K562 (cell line): ENCODE measurements around the gene BSPRY. TPM values are rescaled to one million over a fixed set of nuclear protein-coding genes. Genes with fewer than 3 reads are reported as not detected.

ENCODE experiments used
- ATAC-seq: fragments of 200-7000 bp; cut with Tn5 transposase; 3 replicates; pipeline ENCODE4 v1.9.1; 2020; ENCODE audit warnings: moderate library complexity
- BruUV-seq: library from RNA; stranded (reverse); fragments of 400-500 nt; replicated peaks from 2 replicates; lab custom pipeline; 2021; lab: Mats Ljungman, UMichigan
- CTCF ChIA-PET: fragments of 300-600 bp; formaldehyde crosslinking; extraction: SDS; loops from one replicate; lab custom pipeline; 2021; ENCODE audit warnings: low intra/inter-chr PET ratio; lab: Yijun Ruan, JAX
- POLR2A ChIA-PET: fragments of 300-600, 350-650 bp; sonication (Branson Sonifier 250); formaldehyde crosslinking; extraction: SDS; loops from one replicate; lab custom pipeline; 2021; ENCODE audit warnings: antibody characterized with exemption, inconsistent platforms; lab: Yijun Ruan, JAX
- DNase-seq, 4 experiments: peaks; one replicate each; pipeline versions ENCODE4 v3.0.0 to v3.0.0-alpha.2; 2011 to 2018; ENCODE audit warnings: low spot score in 3 of 4, mixed read lengths in 3 of 4; ENCODE audit errors: extremely low read depth in 1 of 4
- FAIRE-seq: peaks from 2 replicates; lab custom pipeline; 2011; peaks lifted over from hg19 to GRCh38; lab: Jason Lieb, UNC
- H2AFZ ChIP-seq: 2 replicates; pipeline ENCODE4 v1.6.0; 2011; ENCODE audit warnings: low read depth, low read length, control low read depth, inconsistent platforms
- H3K27ac ChIP-seq: fragments of 200-600 bp; 3 replicates; pipeline ENCODE4 v1.8.0; 2011; ENCODE audit warnings: low read depth, mild to moderate bottlenecking, control low read depth, inconsistent platforms, low read length, moderate library complexity, mixed read lengths; ENCODE audit errors: extremely low read depth
- H3K27me3 ChIP-seq, 2 experiments: fragments of 300-600 bp in 1 of 2; 2 replicates in 1 of 2; 3 replicates in 1 of 2; pipeline versions ENCODE4 v1.6.0 to v1.8.0; 2011; ENCODE audit warnings: inconsistent platforms in 2 of 2, low read length in 2 of 2, mild to moderate bottlenecking in 1 of 2, mixed read lengths in 1 of 2, moderate library complexity in 1 of 2; ENCODE audit not compliant: control insufficient read depth in 2 of 2, insufficient read depth in 2 of 2
- H3K36me3 ChIP-seq: fragments of 300-600 bp; 3 replicates; pipeline ENCODE4 v1.8.0; 2011; ENCODE audit warnings: mild to moderate bottlenecking, low read length, inconsistent platforms; ENCODE audit not compliant: control insufficient read depth, insufficient read depth
- H3K4me1 ChIP-seq, 2 experiments: fragments of 200-600 bp in 1 of 2; replicated peaks in 1 of 2; 2 replicates in 1 of 2; 3 replicates in 1 of 2; pipeline versions ENCODE4 v1.5.1 to v1.8.0; 2011; ENCODE audit warnings: inconsistent platforms in 2 of 2, low read length in 2 of 2, mild to moderate bottlenecking in 1 of 2, mixed read lengths in 1 of 2, moderate library complexity in 1 of 2; ENCODE audit not compliant: control insufficient read depth in 2 of 2, insufficient read depth in 2 of 2
- H3K4me2 ChIP-seq: 2 replicates; pipeline ENCODE4 v1.6.1; 2011; ENCODE audit warnings: low read length, control low read depth, inconsistent platforms, mixed read lengths; ENCODE audit not compliant: insufficient read depth
- H3K4me3 ChIP-seq: fragments of 200-600 bp; sonication (generic), shearing (Covaris generic); 2 replicates; pipeline ENCODE4 v1.5.1; 2016; ENCODE audit warnings: control low read depth, inconsistent platforms
- H3K79me2 ChIP-seq: fragments of 200-600 bp; 3 replicates; pipeline ENCODE4 v1.8.0; 2011; ENCODE audit warnings: low read length, inconsistent platforms; ENCODE audit not compliant: control insufficient read depth, insufficient read depth
- H3K9ac ChIP-seq, 2 experiments: 2 replicates each; pipeline versions ENCODE4 v1.6.0 to v1.6.1; 2011; ENCODE audit warnings: low read depth in 2 of 2, low read length in 2 of 2, control low read depth in 1 of 2, inconsistent platforms in 1 of 2, mild to moderate bottlenecking in 1 of 2, mixed read lengths in 1 of 2; ENCODE audit not compliant: insufficient read depth in 1 of 2
- H3K9me1 ChIP-seq: one replicate; pipeline ENCODE4 v1.6.0; 2011; ENCODE audit warnings: inconsistent platforms, mild to moderate bottlenecking, low read length, moderate library complexity; ENCODE audit not compliant: control insufficient read depth, insufficient read depth
- H3K9me3 ChIP-seq: replicated peaks from 2 replicates; pipeline ENCODE4 v1.5.1; 2011; ENCODE audit warnings: low read depth, low read length, inconsistent platforms; ENCODE audit not compliant: control insufficient read depth, insufficient read depth
- H4K20me1 ChIP-seq: replicated peaks from 2 replicates; pipeline ENCODE4 v1.6.1; 2011; ENCODE audit warnings: low read length, inconsistent platforms, mixed read lengths; ENCODE audit not compliant: control insufficient read depth, insufficient read depth
- CTCF ChIP-seq, 3 experiments: IDR thresholded peaks in 2 of 3; conservative IDR thresholded peaks in 1 of 3; 2 replicates each; pipeline ENCODE4 v1.5.1; 2011 to 2012; ENCODE audit warnings: low read length in 3 of 3, mild to moderate bottlenecking in 3 of 3, control low read depth in 2 of 3, improper control_type of control experiment in 1 of 3, inconsistent platforms in 1 of 3, low read depth in 1 of 3, mixed read lengths in 1 of 3, moderate library complexity in 1 of 3; ENCODE audit not compliant: insufficient read depth in 2 of 3
- TAF7 ChIP-seq: fragments of 450-650 bp; IDR thresholded peaks from 2 replicates; pipeline ENCODE4 v1.6.1; 2016; ENCODE audit warnings: missing genetic modification characterization, missing compliant biosample characterization
- ZNF609 ChIP-seq: sonication (generic); formaldehyde crosslinking; IDR thresholded peaks from 2 replicates; pipeline ENCODE4 v1.8.1; 2023; ENCODE audit warnings: missing genetic modification reagents, mild to moderate bottlenecking, borderline replicate concordance
- WGBS: fragments of 100-300 bp; shearing (Covaris generic); methylation state at CpG from one replicate; pipeline ENCODE4 v1.1.6; 2016; ENCODE audit warnings: low coverage, mixed read lengths; ENCODE audit not compliant: insufficient coverage; ENCODE audit errors: missing lambda C conversion rate; 5-methylcytosine and 5-hydroxymethylcytosine counted together
- in situ Hi-C: fragments of 300-500 bp; cut with MboI; formaldehyde crosslinking; loops from 4 replicates; pipeline ENCODE4 v1.15.0; 2018; ENCODE audit warnings: inconsistent platforms, mixed read lengths
- intact Hi-C: fragments of 100-400 bp; cut with micrococcal nuclease; formaldehyde crosslinking; loops from 2 replicates; pipeline ENCODE4 v1.14.2; 2022
- polyA plus RNA-seq, 8 experiments: library from polyadenylated mRNA; depleted of rRNA in 4 of 8; stranded (reverse) in 5 of 8; unstranded in 3 of 8; fragments of >200 nt; fragmentation: Nextera tagmentation in 2 of 8; fragmentation: Illumina TruSeq in 1 of 8; extraction: Ambion mirVana in 2 of 8; extraction: Trizol in 1 of 8; gene quantifications; 2 replicates each; pipeline versions ENCODE4 v1.2.1 to v1.2.3, GENCODE V29; 2011 to 2014; ENCODE audit warnings: inconsistent platforms in 1 of 8, missing spikeins in 1 of 8
- total RNA-seq, 7 experiments: library from RNA; depleted of rRNA in 6 of 7; stranded (reverse); fragments of >200 nt in 6 of 7; fragmentation: Illumina TruSeq in 2 of 7; extraction: Trizol in 2 of 7; gene quantifications; 2 replicates each; pipeline versions ENCODE4 v1.2.1 to v1.2.3, GENCODE V29; 2011 to 2021; ENCODE audit warnings: low replicate concordance in 1 of 7

BSPRY gene
- total and polyA plus RNA-seq, 9 of the 15 experiments (the other 6 are each of a cell fraction or from before 2014, with no cell fraction given), result 0.07 to 0.67 (median 0.18) TPM

GRCh38 chr9:113317777-113318176 is 31.6 kb upstream of the BSPRY start:
- WGBS, result 9% methylated on average over 2 of the region's 2 CpGs
- in situ Hi-C loops, result no loop called here
- no TSS peak for BruUV-seq

More at GRCh38 chr9:113317777-113318176, 31.6 kb upstream of the BSPRY start:
- ChIA-PET CTCF (no interaction called here), POLR2A (interaction anchor here (0.7 to 1.2 kb wide), 4 partner anchors 9 to 93 kb away, joined by 3 to 4 read pairs (median 4); partner anchors contain the start of genes C9orf43 and POLE3)
- no peak overlapping the region for H2AFZ ChIP-seq
- DNase-seq (peak in 2 of 4 experiments; percentile 29 to 36), FAIRE-seq (no peak), ATAC-seq (no peak)
- H3K36me3 ChIP-seq, result no peaks in the 10 kb centered on the region
- no peaks in the 10 kb centered on the region for H3K79me2 ChIP-seq
- intact Hi-C loops, result no loop called here
- H3K27me3 ChIP-seq, result peaks cover 11 to 42% of the 10 kb centered on the region in 2 experiments; a peak in 4 of 5 replicates
- H3K9me1 ChIP-seq, result no peaks in the 10 kb centered on the region
- H3K9me3 ChIP-seq, result no peaks in the 10 kb centered on the region
- H3K4me3 ChIP-seq, result no peak overlapping the region
- H3K27ac ChIP-seq, result no peak overlapping the region
- 0 out of 2 replicates have a peak, but pooled peaks cover 3% of the 10 kb centered on the region for H4K20me1 ChIP-seq
- TF ChIP-seq ZNF609 (CRISPR knock-in tag) (no peak), CTCF (IDR thresholded peaks at IDR 0.05 in 2 of 3, conservative IDR thresholded peaks at IDR 0.05 in 1 of 3; ENCODE audit: insufficient read depth in 2 of 3, low read depth in 1 of 3, low read length in 3 of 3) (peak; percentile 2 to 26 (median 23); a peak in 1 of 6 replicates), TAF7 (tag) (no peak)
- TF ChIP-seq, all 486 proteins: peak for 1
- Histone ChIP-seq H3K9ac (no peak overlapping the region), H3K4me2 (no peak overlapping the region), H3K4me1 (no peaks in the 10 kb centered on the region)
